ENCODE results near the gene GJA1.
"Not testable (repeated sequence)": the region's sequence is repeated elsewhere in the genome, so short reads cannot be mapped to it uniquely, and the experiment has no call there.

Gene GJA1

DNA sequence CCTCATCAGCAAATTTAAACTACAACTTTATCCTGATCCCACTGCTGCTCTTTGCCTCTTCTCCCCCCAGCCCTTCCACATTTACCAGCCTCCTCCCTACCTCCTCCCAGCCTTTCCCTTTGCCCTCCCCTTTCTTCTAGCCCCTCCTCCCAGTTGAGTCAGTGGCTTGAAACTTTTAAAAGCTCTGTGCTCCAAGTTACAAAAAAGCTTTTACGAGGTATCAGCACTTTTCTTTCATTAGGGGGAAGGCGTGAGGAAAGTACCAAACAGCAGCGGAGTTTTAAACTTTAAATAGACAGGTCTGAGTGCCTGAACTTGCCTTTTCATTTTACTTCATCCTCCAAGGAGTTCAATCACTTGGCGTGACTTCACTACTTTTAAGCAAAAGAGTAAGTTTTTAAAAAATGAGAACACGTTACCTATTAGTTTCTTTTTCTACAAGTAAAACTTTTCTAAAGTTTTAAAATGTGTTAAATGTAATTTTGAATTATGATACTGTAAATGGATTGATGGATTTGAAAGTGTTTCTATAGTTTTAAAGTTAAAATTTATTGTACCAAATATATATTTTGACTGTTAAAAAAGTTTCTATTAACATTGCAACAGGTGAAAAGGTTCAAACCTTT is at the start of gene GJA1:
GJA1 (plus strand) TSS at position 203 of the 626 bp plus-strand sequence. CDS start 11,202 bp downstream, outside the sequence.
- DNase-seq, result no peak

DNA sequence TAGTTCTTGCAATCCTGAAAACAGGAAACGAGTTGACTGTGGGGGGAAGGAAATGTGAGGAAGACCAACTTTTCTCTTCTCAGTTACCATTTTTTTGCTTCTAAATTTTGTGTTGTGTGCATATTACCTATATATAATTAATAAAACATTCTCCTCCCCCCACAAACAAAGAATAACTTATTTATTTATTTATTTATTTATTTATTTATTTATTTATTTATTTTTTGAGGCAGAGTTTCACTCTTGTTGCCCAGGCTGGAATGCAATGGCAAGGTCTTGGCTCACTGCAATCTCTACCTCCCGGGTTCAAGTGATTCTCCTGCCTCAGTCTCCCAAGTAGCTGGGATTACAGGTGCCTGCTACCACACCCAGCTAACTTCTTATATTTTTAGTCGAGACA is 48.9 kb upstream of the GJA1 start:
- DNase-seq, result not testable (repeated sequence)

DNA sequence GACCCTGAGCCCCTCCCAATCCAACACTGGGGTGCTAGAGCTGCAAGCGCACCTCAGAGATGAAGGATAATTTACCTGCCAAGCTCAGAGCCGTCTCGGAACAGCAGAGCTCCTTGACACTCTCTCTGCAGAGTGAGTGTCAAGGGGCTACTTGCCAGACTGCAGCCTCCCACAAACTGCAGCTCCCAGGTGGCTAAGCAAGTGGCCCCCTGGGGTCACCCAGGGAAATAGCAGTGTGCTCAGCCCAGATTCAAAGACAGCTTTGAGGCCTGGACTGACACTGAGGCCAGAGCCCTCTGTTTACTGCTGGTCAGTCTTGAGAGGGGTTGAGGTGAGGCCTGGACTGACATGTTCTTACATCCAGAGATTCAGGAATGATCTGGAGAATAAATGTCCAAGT is 46.0 kb upstream of the GJA1 start:
- no peak for DNase-seq

DNA sequence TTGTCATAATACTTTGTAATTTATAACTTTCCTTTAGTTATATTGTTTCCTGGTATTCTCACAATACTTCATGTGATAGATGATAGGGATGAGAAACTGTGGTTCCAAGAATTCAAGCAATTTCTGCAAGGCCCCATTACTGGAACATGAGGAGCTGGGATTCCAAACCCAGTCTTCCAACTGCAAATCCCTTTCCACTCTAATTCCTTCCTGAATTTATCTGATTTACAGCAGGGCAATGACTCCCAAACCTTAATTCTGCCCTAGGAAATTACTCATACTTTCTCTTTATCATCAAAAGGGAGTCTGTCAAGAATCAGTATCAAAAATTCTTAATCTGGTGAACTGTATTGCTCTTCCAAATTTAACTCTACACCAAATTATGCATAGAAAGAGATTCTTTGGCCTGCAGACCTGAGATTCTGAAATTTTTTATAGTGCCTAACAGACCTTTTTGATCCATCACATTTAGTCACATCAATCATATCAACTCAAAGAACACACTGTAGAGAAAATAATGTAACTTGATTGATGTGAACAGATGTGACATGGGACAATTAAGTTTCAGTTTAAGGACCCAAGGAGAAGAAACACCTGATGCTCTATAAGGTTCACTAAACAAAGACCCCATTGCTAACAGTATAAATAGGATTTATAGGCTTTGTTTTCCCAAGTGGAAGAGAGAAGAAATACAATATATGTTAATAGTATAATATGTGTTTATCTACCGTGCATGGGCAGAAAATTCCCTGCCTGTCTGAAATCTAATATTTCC is 41.5 kb upstream of the GJA1 start:
- DNase-seq, result no peak

DNA sequence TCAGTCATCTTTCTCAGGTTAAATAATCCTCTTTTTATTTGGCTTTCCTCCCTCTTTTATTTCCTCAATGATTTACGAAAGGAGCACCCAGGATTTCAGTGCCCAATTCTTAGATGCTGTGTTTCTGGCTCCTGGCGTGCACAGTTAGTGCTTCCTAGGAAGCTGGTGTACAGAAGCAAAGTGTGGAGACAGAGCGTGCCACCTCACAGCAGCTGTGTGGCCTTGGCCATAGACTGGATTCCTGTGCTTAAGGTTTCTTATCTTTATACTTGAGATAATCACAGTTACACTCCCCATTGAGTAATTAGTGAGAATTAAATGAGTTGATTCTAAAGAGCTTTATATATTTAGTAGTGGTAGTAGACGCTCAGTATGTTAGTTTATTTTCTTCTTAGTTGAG is 39.7 kb upstream of the GJA1 start:
- DNase-seq, result no peak

DNA sequence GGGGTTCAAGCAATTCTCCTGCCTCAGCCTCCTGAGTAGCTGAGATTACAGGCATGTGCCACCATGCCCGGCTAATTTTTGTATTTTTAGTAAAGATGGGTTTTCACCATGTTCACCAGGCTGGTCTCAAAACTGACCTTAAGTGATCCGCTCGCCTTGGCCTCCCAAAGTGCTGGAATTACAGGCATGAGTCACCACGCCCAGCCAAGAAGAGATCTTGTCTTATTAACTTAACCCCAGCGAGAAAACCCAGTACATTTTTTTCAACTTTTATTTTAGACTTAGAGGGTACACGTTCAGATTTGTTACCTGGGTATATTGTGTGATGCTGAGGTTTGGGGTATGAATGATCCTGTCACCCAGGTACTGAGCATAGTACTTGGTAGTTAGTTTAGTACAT is 38.3 kb upstream of the GJA1 start:
- not testable (repeated sequence) for DNase-seq

DNA sequence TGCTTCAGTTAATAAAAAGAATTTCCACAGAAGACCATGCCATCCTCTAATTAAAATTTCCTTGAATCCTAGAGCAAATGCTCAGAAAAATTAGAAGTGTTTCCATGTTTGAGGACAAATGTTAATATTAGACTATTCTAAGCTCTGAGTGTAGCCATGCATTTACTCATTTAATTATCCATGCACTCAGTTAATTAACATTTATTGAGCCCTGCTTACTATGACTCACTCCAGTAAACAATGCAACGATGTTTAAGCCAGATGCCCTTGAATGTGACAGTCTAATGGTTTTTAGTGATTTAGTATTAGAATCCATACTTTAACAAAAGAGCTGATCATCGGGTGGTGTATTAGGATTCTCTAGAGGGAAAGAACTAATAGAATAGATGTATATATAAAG is 37.3 kb upstream of the GJA1 start:
- no peak for DNase-seq

DNA sequence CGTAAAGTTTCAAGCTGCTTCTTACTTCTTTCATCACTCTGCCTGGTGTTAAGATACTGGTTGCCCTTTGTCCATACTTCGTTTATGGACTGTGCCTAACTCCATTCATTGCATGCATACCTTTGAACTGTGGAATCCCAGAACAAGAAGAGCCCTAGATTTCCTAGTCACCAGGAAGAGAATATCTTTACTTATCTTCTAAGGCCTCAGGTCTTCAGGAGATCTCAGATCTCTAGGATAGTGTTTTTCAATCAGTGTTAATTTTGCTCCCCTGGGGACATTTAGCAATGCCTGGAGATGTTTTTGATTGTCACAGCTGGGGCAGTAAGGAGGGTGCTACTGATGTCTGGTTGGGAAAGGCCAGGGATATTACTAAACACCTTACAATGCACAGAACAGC is 35.5 kb upstream of the GJA1 start:
- no peak for DNase-seq

DNA sequence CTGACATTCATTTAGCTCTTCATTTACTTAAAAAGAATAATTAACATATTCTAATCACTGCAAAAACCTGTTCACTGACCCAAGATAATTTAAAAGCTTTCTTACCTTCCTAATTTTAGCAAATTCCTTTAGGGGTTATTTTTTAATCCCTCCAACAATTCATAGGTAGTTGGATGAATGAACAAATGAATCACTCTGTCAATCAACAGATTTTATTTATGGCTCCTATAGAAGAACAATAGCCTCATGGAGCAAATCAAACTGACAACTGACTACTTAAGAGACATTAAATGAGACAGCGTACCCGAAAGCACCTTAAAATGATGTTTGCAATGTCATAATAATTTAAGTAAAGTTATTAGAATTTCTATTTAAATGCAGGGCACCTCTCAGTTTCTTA is 31.5 kb upstream of the GJA1 start:
- DNase-seq, result no peak

DNA sequence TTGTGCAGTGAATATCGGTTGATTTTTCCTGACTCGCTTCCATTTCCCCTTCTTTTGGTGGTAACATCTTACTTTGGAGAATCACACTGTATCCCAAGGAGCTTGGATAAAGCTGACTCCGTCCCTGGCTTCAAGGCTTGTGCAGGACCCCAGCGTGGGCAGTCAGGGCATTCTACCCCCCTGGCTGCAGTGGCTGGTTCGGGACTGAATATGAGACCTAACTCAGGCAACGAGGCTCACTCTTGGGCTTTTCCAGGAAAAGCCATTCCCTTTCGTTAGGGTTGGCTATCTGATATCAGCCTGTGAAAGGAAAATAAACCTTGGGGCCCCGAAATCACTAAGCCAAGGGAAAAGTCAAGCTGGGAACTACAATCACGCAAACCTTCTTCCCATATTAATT is 30.1 kb upstream of the GJA1 start:
- DNase-seq, result no peak

DNA sequence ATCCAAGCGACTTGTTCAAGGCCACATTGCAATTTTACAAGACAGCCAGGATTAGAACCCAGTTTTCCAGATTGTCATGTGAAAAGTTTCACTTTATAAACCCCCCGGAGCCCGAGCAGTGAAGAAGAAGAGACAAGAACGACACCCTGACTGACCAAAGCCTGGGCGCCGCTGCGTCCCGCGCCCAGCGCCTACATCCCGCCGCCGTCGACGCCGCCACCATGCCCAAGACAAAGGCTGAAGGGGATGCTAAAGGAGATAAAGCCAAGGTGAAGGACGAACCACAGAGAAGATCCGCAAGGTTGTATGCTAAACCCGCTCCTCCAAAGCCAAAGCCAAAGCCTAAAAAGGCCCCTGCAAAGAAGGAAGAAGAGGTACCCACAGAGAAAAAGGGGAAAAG is 27.1 kb upstream of the GJA1 start:
- DNase-seq, result no peak

DNA sequence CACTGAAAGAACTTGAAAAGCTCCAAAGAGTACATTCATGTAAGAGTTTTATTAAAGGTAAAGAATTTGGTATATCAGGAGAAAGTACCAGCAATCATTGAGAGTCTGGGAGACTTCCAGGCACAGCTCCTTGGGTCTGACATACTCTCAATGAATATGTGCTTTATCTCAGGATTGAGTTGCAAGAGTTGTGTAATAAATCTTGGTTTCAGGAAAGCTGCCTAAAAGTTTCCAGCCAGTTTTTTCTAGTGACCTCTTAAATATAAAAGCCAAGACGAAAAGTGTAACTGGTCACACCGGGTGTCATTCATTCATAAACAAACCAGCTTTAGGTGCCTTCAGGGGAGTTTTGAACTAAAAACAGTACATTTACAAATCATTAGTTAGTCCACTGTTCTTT is 21.6 kb upstream of the GJA1 start:
- DNase-seq, result no peak

DNA sequence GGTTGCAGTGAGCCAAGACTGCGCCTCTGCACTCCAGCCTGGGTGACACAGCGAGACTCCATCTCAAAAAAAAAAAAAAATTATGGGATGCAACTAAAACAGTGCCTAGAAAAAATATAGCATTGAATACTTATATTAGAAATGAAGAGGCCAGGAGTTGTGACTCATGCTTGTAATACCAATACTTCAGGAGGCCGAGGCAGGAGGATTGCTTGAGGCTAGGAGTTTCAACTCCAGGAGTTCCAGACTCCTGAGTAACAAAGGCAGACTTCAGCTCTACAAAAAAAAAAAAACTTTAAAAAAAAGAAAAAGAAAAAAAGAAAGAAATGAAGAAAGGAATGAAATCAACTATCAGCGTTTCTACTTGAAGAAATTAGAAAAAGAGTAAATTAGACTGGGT is 17.1 kb upstream of the GJA1 start:
- DNase-seq, result no peak

DNA sequence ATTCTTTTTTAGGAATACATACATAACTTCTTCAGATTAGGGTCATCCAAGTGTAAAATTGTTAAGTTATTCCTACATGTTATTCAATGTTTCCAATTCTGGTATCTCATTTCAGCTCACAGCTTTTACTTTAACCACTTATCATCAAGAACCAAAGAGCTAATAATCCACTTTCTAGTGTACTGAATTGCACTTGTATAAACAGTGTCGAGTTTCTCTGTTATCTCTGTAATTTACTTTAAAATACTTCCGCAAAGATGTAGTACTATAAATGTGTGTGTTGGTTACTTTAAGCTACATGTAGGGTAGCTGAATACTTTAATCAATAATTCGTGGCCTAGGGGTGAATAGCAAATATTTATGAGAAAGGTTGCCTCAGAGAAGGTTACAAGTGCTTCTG is 8.8 kb upstream of the GJA1 start:
- DNase-seq, result no peak

DNA sequence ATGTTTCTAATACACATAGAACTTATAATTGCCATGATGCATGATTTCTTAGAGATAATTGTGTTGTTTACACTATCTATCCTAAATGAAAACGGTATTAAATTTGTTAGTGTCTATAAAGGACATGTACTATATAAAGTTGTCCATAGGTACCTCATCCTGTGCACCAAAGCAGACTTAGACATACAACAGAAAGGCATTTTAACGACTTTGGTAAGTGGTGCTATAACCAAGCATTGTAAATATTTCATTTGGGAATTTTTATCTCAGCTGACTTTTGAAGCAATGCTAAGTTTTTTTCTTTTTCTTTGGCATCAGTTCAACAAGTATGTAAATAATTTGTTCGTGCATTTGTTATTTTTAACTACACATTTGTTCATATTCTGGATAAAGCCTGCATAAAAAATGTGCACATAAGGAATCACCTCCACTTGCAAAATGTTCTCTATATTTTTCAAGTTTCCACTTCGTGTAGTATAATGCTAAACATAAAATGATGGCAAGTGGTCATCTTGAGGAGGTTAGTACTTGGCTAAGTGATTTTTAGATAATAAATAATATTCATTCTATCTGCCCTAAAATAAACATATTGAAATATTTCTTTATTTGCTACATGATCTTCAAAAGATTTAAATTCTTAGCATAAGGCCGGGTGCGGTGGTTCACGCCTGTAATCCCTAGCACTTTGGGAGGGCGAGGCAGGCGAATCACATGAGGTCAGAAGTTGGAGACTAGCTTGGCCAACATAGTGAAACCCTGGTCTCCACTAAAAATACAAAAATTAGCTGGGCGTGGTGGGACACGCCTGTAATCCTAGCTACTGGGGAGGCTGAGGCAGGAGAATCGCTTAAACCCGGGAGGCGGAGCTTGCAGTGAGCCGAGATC is 6.3 kb upstream of the GJA1 start:
- DNase-seq, result no peak

DNA sequence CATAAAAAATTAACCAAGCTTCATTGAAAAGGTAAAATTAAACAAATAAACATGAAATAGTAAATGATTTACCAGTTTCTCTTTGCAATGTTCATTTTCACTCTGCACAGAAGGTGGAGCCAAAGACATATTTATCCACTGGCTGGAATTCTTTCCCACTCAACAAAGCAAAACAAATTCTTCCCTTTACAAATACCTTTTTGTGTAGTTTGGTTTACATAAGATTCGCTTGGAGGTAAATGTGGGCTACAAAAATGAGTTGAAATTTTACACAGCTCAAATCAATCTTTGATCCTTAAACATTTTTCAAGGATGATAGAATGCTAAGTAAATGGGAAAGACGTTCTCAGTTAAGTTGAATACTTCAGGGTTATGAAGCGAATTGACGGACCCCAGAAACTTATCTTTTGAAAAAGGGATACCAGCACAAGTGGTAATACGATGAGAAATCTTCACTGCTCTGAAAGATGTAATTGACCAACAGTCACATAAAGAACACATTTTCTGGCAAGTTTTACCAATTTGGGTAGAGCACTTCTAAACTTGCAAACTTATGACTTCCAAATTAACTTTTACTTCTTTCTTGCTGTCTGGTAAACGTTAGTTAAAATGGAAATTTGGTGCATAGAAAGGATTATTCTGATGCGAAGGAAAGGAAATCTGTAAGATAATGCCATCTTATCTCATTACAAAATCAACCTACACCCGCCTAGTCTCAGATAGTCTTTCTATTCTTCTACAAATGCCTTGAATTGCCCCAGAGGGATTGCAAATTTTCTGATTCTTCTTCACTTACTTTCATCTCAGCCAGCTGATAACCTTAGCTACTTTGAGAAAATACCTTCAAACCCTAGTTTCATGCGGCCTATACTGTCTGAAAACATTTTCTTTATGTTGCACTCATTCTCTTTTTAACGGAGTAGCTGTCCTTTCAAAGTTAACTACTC is 4.7 kb upstream of the GJA1 start:
- DNase-seq, result no peak

DNA sequence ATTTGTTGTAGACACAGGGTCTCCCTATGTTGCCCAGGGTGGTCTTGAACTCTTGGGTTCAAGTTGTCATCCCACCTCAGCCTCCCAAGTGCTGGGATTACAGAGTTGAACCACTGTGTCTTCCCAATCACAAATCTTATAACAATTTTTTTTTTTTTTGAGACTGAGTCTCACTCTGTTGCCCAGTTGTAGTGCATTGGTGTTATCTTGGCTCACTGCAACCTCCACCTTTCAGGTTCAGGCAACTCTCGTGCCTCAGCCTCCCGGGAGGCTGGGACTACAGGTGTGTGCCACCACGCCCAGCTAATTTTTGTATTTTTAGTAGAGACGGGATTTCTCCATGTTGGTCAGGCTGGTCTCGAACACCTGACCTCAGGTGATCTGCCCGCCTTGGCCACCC is 3.7 kb upstream of the GJA1 start:
- DNase-seq, result not testable (repeated sequence)

DNA sequence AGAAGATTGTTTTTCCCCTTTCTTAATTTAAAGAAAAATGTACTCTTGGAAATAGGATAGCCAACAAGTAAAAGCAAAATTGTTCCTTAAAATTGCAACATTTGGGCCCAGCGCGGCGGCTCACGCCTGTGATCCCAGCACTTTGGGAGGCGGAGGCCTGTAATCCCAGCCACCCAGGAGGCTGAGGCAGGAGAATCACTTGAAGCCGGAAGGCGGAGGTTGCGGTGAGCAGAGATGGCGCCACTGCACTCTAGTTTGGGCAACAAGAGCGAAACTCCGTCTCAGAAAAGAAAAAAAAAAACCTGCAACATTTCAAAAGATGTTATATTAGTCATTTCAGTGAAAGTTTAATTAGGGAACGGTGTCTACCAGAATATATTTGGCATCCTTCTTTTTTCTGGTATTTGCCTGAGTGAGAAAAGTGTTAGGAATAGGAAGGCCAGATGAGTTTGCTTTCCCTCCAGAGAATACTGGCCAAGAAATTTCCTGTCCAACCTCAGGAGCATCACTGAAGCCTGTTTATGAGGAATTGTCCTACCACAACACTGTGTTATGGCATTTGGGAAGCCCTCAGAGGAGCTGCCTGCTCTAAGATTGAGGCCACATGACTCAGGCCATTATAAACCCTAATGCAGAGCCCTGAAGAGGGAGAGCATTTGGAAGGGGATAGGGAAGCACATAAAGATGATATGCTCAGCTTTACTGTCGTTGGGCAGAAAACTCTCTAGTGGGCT is 1.2 kb upstream of the GJA1 start:
- DNase-seq, result no peak

DNA sequence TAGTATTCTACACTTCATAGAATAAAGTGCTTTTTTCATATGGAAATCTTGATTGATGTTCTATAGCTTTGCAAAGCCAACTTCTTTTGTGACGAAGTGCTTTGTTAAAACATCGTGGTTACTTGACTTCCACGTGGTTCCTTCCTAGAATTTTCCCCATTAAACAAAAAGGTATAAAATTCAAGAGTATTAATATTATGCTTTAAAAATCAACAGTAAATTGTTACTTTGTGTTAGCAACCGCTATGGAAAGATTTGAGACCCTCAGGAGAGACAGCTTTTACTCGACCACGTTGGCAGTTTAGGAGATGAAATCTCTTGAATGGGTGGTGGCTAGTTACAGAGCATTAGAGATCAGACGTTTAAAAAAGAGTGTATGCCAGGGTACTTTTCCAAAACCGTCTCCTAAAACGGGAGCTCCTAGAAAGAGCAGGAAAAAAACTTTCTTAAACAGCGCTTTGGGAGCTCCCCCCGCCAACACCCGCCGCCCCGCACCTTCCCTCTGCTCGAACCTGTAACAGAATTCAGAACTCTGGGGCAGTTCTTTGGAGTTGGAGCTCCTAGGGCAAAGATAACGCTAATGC is 920 bp downstream of the GJA1 start:
- DNase-seq, result no peak

DNA sequence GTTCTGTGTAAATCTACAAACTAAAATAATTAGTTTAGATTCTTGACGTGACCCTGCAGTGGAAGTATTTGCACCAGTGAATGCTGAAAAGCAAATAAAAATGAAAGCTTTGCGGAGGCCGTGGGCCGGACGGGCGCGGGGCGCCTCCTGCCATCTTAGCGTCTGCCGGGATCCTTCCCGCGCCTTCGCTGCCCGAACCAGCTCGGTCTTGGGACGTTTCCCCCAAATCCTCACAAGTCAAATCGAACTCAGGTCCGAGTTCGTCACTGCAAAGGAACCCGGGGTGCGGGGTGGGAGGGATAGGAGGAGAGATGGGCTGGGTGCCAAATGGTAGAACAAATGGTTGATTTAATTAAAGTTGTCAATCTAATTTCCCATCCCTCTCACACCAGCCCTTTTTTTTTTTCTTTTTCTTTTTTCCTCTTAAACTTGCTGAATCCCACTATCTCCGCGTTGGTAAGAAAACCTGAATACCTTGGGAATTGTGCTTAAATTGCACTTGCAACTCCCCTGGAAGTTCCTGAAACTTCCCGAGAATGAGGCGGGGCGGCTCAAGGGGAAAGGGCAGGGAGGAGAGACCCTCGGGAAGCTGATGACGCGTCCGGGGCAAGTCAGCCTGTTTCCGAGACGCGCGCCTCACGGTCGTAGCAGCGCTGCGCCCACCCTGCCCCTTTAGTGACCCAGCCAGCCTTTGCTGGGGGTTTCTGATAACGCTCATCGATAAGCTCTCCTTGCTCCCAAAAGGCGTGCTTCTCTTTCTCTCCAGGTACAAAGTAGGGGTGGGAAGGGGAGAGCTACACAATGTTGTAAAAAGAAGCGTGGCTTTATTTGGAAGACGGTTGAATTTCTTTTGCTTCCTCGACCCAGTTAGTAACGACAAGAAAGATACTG is 1.8 kb downstream of the GJA1 start:
- DNase-seq, result no peak
